Cortex of kidney (tissue), 1 donor: ENCODE results near the gene ANXA2R.
"Not testable (repeated sequence)": the region's sequence is repeated elsewhere in the genome, so short reads cannot be mapped to it uniquely, and the experiment has no call there.

Experiments used
- DNase-seq: peaks from one replicate; lab custom pipeline; 2025; lab: John Stamatoyannopoulos, UW

ANXA2R gene, protein sequence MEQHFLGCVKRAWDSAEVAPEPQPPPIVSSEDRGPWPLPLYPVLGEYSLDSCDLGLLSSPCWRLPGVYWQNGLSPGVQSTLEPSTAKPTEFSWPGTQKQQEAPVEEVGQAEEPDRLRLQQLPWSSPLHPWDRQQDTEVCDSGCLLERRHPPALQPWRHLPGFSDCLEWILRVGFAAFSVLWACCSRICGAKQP

GRCh38 chr5:43040287-43041098, at the start of gene ANXA2R:
Gene ANXA2R, minus strand, starts transcription at chr5:43040319. Its CDS starts 273 bp downstream, at chr5:43040046.
- DNase-seq: no peak

DNA sequence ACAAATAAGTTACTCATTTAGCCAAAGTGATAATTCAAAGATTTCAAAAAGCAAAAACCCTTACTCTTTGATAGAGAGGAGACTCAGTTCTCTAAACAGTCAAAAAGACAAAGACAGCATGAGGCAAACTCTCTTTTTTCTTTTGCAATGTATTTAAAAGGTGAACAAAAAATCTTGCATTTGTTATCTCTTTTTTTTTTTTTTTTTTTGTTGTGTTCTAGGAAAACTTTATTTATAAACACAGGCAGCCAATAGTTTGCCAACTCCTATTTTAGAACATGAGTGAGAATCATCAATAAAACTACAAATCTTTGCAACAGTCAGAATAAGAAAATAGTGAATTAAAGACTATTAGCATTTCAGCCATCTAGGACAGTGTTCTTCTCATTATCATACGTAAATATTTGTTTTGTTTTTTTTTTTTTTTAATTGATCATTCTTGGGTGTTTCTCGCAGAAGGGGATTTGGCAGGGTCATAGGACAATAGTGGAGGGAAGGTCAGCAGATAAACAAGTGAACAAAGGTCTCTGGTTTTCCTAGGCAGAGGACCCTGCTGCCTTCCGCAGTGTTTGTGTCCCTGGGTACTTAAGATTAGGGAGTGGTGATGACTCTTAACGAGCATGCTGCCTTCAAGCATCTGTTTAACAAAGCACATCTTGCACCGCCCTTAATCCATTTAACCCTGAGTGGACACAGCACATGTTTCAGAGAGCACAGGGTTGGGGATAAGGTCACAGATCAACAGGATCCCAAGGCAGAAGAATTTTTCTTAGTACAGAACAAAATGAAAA, 46.2 kb upstream of the ANXA2R start:
- DNase-seq: not testable (repeated sequence)

DNA sequence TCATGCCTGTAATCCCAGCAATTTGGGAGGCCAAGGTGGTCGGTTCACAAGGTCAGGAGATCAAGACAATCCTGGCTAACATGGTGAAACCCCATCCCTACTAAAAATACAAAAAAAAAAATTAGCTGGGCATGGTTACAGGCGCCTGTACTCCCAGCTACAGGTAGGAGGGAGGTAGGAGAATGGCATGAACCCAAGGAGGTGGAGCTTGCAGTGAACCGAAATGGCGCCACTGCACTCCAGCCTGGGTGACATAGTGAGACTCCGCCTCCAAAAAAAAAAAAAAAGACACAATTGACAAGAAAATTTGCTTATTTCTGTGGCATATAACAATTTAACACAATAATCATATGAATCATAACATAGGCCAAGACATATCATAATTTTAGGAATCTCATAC, 45.3 kb upstream of the ANXA2R start:
- no peak for DNase-seq

- not testable (repeated sequence) for DNase-seq
Measured at GRCh38 chr5:43084468-43084867, 44.3 kb upstream of the ANXA2R start.

- not testable (repeated sequence) for DNase-seq
Measured at GRCh38 chr5:43081345-43081744, 41.2 kb upstream of the ANXA2R start.

DNA sequence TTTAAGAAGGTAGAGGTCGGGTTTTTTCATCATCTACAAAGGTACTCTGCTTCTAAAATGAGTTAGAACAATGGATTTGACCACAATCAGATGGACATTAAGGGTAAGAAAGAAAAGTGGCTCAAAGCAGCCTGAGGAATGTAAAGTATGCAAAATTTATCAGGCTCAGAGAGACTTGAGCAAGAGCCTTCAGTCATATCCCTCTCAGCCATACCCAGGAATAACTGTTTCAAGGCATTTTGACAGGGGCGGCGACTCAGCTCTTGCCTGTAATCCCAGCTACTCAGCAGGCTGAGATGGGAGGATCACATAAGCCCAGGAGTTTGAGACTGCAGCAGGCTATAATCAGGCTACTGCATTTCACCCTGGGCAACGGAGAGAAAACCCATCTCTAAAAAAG, 38.8 kb upstream of the ANXA2R start:
- no peak for DNase-seq

DNA sequence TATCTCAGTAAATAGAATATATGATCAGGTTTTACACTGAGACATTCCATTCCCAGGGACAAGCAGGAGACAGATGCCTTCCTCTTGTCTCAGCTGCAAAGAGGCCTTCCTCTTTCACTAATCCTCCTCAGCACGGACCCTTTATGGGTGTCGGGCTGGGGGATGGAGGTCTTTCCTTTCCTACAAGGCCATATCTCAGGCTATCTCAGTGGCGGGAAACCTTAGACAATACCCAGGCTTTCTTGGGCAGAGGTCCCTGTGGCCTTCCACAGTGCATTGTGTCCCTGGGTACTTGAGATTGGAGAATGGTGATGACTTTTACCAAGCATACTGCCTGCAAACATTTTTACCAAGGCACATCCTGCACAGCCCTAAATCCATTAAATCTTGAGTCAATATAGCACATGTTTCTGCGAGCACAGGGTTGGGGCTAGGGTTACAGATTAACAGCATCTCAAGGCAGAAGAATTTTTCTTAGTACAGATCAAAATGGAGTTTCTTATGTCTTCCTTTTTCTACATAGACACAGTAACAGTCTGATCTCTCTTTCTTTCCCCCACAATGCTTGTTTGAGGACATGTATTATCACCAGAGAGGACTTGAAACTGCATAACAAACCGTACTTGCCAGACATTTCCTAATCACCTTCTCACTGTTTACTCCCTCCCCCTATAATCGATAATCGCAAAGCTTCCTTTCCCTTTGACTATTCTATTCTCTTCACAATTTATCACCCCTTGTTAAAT, 37.5 kb upstream of the ANXA2R start:
- not testable (repeated sequence) for DNase-seq

GRCh38 chr5:43075319-43076293, 35.5 kb upstream of the ANXA2R start:
- DNase-seq: no peak

DNA sequence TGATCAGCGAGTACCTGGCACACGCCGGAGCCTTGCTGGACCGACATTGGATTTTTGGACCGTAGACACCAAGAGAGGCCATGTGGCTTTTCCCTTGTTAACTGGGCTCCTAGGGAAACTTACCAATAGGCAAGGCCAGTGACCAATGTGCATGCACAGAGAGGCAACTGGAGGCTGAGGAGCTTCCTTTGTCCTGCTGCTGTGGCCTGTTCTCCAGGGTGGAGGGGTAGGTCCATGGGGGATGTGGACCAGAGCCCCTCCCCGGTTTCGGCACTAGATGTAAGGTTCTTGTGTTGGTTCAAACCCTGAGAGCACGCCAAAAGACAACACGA, 34.8 kb upstream of the ANXA2R start:
- no peak for DNase-seq

GRCh38 chr5:43073597-43074546, 33.8 kb upstream of the ANXA2R start:
- no peak for DNase-seq

- DNase-seq: not testable (repeated sequence)
Measured at GRCh38 chr5:43069401-43069720, 29.2 kb upstream of the ANXA2R start.

DNA sequence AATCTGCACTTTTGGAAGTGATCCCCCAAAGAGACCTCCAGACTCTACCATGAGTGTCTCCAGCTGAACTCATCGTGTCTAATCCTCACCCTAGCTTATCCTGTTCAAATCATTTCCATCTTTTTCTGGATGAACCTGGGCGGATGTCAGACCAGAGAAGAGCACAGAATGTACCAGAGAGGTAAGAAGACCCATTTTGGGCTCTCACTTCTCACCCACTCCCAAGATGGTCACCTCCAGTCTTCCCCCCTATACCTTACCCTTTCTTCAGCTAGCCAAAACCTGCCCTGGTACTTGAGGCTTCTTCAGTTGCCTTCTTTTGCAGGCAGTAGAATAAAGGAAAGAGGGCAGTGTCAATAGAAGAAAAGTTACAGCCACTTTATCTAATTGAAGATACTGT, 27.9 kb upstream of the ANXA2R start:
- no peak for DNase-seq

DNA sequence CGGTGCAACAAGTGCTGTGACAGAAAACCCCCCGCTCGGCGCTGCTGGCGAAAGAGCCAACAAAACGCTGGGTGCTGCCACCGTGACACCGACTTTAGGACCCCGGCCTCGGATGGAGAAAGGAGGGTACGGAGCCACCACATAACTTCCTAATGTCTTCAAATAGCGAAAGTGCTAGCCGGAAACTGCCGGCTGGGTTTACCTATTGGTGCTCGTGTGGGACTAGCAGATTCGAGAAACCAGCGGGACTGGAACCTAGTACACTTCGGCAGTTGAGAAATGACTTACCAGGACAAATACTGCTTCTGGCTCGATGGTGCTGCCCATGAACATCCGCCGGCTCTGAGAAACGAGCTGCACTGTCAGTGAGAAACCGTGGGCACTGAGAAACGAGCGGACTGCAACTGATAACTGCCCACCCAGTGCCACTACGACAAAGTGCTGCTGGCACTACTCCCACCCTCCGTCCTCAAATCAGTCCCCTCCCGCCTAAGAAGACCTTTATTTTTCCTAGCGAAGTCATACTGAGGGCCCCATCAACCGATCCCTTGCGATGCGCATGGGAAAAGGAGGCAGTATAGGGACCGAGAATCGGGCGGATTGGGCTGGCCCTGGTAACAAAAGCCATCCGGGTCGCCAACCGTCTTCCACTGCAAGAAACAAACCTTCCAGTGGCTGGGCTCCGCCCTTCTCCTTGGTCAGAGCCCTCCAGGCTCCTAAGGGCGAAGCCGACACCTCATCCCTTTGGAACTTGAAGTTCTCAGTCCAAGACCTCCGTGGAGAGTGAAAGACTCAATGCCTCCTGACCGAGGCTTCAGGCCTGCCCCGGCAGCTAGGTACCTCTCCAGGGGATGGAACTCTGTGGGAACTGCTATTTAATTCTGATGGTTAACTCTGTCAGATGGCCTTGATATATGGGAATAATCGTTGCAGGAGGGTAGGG, 27.0 kb upstream of the ANXA2R start:
- no peak for DNase-seq

DNA sequence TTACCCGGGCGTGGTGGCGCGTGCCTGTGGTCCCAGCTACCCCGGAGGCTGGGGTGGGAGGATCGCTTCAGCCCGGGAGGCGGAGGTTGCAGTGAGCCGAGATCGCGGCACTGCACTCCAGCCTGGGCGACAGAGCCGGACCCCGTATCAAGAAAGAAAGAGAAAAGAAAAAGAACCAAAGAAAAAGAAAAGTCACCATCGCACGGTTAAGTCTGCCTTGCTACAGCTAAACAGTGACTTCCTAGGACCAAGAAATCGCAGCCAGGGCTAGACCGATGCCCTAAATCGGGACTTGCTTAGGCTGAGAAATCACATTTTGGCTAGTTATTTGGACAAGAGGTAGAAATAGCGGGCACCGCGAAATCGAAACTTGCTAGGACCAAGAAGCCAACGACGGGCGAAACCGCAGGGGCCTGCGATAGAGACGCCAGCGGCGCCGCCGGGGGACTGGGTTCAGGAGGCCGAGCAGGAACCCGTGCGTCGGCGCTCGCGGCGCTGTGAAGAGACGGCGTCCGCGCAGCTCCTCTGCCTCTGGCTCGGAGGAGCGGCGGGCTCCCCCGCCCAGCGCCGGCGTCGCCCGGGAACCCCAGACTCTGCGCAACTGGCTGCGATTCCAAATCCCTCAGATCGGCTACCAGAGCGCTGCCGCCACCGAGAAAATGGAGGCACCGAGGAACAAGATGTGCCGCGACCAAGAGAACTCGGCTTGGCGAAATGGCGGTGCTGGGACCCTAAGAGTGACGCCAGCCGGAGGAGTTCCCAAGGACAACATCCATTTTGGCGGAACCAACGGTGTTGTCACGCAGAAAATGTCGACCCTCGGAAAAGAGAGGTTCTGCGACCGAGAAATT, 26.1 kb upstream of the ANXA2R start:
- no peak for DNase-seq

DNA sequence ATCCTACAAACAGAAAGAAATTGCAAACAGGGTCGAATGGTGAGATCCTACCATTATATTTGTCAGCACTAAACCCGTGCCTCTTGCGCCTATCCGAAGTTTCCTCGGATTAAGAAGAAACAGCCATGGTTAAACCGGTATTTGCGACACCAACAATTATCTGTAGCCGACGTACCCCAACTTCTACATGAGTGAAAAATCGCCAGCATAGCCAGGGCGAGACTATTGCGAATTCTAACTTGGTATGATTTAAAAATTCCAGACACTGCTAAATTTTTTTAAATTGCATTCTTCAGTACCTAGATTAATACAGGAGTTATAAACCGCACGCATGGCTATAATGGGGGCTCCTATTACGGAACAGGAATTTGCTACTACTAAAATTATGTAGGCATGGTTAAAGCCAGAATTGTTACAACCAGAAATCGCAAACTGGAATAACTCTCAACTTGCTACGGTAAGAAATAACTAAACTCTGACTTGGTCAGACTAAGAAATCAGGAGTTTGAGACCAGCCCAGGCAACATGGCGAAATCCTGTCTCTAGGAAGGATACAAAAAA, 25.3 kb upstream of the ANXA2R start:
- no peak for DNase-seq

- DNase-seq: no peak
Measured at GRCh38 chr5:43063721-43064171, 23.6 kb upstream of the ANXA2R start.

- DNase-seq: no peak
Measured at GRCh38 chr5:43061352-43062075, 21.4 kb upstream of the ANXA2R start.
